ENCODE results near the gene FZR1.

Gene FZR1

DNA sequence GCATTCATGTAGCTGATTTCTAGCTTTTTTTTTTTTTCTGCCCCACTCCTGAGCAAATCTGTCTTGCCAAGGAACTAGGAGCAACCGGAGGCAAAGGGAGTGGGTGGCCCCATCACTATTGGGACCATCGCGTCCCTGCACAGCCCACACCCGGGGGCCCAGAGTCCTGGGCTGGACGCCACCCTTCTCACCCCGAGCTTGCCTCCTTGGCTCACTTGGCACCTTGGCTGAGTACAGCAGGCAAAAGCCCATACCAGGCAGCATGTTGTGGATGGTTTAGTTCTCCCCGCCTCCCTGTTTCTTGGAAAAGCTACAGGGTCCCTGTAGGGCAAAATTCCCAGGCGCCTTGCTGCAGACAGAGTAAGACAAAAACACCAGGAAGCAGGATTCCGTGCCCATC, 39.5 kb upstream of the FZR1 start:
- H3K27ac ChIP-seq = peak overlapping the region; percentile 59
- ChIA-PET POLR2A (ENCODE audit: low non-redundant PET) (no interaction called here), CTCF (interaction anchor here (0.6 kb wide), 1 partner anchor 113 kb away, joined by 3 read pairs; no protein-coding TSS in a partner anchor)
- TF ChIP-seq, protein P1, sequence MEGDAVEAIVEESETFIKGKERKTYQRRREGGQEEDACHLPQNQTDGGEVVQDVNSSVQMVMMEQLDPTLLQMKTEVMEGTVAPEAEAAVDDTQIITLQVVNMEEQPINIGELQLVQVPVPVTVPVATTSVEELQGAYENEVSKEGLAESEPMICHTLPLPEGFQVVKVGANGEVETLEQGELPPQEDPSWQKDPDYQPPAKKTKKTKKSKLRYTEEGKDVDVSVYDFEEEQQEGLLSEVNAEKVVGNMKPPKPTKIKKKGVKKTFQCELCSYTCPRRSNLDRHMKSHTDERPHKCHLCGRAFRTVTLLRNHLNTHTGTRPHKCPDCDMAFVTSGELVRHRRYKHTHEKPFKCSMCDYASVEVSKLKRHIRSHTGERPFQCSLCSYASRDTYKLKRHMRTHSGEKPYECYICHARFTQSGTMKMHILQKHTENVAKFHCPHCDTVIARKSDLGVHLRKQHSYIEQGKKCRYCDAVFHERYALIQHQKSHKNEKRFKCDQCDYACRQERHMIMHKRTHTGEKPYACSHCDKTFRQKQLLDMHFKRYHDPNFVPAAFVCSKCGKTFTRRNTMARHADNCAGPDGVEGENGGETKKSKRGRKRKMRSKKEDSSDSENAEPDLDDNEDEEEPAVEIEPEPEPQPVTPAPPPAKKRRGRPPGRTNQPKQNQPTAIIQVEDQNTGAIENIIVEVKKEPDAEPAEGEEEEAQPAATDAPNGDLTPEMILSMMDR (conservative IDR thresholded peaks at IDR 0.05; ENCODE audit: low read depth) = no peak
- no peak for DNase-seq (ENCODE audit: low spot score)

DNA sequence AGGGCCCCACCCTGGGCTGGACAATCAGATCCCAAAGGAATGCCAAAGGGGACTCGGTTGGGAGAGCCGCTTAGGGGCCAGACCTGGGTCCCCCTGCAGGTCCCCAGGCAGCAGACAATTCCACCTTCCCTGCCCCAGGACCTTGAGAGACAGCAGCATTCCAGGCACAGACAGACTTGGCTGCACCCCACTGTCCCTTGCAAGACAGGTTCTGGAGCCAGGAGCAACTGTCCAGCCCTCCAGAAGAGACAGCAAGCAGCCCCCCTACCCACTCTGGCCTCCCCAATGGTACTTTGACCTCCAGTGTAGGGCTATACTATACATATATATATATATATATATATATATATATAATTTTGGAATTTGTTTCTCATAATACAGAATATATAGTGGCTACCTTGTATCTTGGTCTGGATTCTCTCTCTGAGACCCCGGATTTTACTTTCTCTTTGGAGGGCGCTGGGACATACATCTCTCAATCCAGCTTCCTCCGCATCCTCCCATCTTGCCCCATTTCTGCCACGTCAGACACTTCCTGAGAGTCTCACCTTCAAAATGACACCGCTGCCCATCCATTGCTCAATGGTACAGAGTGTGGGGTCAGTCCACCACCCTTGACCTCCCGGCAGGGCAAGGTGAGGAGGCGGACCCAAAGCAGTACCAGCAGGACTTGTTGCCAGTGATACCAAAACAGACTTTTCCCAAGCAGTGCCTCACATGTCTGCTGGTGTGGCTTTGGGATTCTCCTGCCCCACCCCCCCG, 38.5 kb upstream of the FZR1 start:
- no peak for DNase-seq (ENCODE audit: low spot score)
- POLR2A ChIA-PET (ENCODE audit: low non-redundant PET) = no interaction called here
- TF ChIP-seq, protein P1 (conservative IDR thresholded peaks at IDR 0.05; ENCODE audit: low read depth) = no peak
- CTCF ChIA-PET = no interaction called here
- H3K27ac ChIP-seq = no peak overlapping the region

GRCh38 chr19:3468211-3468610, 37.9 kb upstream of the FZR1 start:
- POLR2A ChIA-PET (ENCODE audit: low non-redundant PET) = no interaction called here

GRCh38 chr19:3469638-3470499, 36.2 kb upstream of the FZR1 start:
- peak overlapping the region; percentile 44 for H3K27ac ChIP-seq
- DNase-seq (ENCODE audit: low spot score) = no peak
- TF ChIP-seq, protein P1 (conservative IDR thresholded peaks at IDR 0.05; ENCODE audit: low read depth) = no peak
- ChIA-PET CTCF (interaction anchor here (0.6 to 0.7 kb wide), 2 partner anchors 165 to 186 kb away, joined by 3 to 4 read pairs; no protein-coding TSS in a partner anchor), POLR2A (ENCODE audit: low non-redundant PET) (interaction anchor here (0.6 kb wide), 1 partner anchor 23 kb away, joined by 4 read pairs; no protein-coding TSS in a partner anchor)

More at GRCh38 chr19:3468211-3468610, 37.9 kb upstream of the FZR1 start:
- TF ChIP-seq, protein P1 (conservative IDR thresholded peaks at IDR 0.05; ENCODE audit: low read depth) = no peak
- no peak overlapping the region for H3K27ac ChIP-seq
- CTCF ChIA-PET = no interaction called here
- DNase-seq (ENCODE audit: low spot score) = no peak

DNA sequence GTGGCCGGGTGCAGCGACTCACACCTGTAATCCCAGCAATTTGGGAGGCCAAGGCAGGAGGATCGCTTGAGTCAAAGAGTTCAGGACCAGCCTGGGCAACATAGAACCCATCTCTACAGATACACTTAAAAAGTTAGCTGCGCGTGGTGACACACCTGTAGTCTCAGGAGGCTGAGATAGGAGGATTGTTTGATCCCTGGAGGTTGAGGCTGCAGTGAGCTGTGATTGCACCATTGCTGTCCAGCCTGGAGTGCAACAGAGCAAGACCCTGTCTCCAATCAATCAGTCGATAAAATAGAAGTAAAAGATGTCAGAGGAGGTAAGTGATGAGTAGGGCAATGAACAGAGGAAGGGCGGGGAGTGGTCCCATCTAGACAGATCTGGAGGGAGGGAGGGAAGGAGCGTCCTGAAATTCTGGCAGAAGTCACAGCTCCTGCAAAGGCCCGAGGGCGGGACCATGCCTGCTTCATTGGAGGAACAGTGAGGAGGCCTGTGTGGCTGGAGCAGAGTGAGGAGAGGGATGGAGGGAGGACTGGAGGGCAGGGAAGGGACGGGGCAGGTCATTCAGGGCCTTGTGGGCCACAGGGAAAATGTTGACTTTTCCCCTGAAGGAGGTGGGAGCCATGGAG, 35.5 kb upstream of the FZR1 start:
- POLR2A ChIA-PET (ENCODE audit: low non-redundant PET) = no interaction called here

More for the DNA sequence above, 35.5 kb upstream of the FZR1 start:
- no peak overlapping the region; the same call in 1 of the 2 replicates for H3K27ac ChIP-seq
- no peak for DNase-seq (ENCODE audit: low spot score)
- TF ChIP-seq, protein P1 (conservative IDR thresholded peaks at IDR 0.05; ENCODE audit: low read depth) = no peak
- CTCF ChIA-PET = no interaction called here

Measured in RWPE1 (cell line).